ENCODE results near the gene HSD11B2.

DNA sequence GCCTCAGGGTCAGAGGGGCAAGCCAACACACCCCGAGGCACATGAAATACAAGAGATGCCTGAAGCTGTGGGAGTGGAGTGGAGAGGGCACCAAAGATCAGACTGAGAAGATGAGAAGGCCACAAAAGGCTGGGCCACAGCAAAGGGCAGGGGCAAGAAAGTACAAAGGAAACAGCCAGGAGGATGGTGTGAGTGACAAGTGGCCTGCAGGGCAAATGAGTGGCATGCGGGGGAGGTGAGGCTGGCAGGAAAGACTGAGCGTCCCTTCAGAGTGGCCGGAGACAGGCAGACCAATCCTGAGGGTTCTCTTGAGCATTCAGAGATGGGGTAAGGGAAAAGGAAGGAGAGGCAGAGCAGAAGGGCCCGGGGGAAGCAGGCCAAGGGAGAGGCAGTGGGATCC, 23.2 kb downstream of the HSD11B2 start:
- TF ChIP-seq, protein P1, sequence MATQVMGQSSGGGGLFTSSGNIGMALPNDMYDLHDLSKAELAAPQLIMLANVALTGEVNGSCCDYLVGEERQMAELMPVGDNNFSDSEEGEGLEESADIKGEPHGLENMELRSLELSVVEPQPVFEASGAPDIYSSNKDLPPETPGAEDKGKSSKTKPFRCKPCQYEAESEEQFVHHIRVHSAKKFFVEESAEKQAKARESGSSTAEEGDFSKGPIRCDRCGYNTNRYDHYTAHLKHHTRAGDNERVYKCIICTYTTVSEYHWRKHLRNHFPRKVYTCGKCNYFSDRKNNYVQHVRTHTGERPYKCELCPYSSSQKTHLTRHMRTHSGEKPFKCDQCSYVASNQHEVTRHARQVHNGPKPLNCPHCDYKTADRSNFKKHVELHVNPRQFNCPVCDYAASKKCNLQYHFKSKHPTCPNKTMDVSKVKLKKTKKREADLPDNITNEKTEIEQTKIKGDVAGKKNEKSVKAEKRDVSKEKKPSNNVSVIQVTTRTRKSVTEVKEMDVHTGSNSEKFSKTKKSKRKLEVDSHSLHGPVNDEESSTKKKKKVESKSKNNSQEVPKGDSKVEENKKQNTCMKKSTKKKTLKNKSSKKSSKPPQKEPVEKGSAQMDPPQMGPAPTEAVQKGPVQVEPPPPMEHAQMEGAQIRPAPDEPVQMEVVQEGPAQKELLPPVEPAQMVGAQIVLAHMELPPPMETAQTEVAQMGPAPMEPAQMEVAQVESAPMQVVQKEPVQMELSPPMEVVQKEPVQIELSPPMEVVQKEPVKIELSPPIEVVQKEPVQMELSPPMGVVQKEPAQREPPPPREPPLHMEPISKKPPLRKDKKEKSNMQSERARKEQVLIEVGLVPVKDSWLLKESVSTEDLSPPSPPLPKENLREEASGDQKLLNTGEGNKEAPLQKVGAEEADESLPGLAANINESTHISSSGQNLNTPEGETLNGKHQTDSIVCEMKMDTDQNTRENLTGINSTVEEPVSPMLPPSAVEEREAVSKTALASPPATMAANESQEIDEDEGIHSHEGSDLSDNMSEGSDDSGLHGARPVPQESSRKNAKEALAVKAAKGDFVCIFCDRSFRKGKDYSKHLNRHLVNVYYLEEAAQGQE (IDR thresholded peaks at IDR 0.05; ENCODE audit: low read depth, low read length) = no peak
- TF ChIP-seq EZH2 (IDR thresholded peaks at IDR 0.05; ENCODE audit: borderline replicate concordance, control insufficient read depth, low read depth, low read length) = no peak
- no peak for TF ChIP-seq NR2F1 (conservative IDR thresholded peaks at IDR 0.05)
- TF ChIP-seq, protein P2, sequence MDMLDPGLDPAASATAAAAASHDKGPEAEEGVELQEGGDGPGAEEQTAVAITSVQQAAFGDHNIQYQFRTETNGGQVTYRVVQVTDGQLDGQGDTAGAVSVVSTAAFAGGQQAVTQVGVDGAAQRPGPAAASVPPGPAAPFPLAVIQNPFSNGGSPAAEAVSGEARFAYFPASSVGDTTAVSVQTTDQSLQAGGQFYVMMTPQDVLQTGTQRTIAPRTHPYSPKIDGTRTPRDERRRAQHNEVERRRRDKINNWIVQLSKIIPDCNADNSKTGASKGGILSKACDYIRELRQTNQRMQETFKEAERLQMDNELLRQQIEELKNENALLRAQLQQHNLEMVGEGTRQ (IDR thresholded peaks at IDR 0.05; ENCODE audit: borderline replicate concordance, low read depth, low read length) = no peak
- TF ChIP-seq HDAC2 (IDR thresholded peaks at IDR 0.05) = no peak
- TF ChIP-seq, protein P3, sequence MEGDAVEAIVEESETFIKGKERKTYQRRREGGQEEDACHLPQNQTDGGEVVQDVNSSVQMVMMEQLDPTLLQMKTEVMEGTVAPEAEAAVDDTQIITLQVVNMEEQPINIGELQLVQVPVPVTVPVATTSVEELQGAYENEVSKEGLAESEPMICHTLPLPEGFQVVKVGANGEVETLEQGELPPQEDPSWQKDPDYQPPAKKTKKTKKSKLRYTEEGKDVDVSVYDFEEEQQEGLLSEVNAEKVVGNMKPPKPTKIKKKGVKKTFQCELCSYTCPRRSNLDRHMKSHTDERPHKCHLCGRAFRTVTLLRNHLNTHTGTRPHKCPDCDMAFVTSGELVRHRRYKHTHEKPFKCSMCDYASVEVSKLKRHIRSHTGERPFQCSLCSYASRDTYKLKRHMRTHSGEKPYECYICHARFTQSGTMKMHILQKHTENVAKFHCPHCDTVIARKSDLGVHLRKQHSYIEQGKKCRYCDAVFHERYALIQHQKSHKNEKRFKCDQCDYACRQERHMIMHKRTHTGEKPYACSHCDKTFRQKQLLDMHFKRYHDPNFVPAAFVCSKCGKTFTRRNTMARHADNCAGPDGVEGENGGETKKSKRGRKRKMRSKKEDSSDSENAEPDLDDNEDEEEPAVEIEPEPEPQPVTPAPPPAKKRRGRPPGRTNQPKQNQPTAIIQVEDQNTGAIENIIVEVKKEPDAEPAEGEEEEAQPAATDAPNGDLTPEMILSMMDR (IDR thresholded peaks at IDR 0.05 in 2 of 3, conservative IDR thresholded peaks at IDR 0.05 in 1 of 3; ENCODE audit: control insufficient read depth in 2 of 3, extremely low read depth in 1 of 3, insufficient read depth in 1 of 3, low read depth in 3 of 3, low read length in 3 of 3) = no peak
- no peak for TF ChIP-seq TAF1 (IDR thresholded peaks at IDR 0.05; ENCODE audit: borderline replicate concordance, low read depth, low read length)
- no peak for TF ChIP-seq NFIC (IDR thresholded peaks at IDR 0.05; ENCODE audit: low read depth, low read length)
- TF ChIP-seq, protein P4, sequence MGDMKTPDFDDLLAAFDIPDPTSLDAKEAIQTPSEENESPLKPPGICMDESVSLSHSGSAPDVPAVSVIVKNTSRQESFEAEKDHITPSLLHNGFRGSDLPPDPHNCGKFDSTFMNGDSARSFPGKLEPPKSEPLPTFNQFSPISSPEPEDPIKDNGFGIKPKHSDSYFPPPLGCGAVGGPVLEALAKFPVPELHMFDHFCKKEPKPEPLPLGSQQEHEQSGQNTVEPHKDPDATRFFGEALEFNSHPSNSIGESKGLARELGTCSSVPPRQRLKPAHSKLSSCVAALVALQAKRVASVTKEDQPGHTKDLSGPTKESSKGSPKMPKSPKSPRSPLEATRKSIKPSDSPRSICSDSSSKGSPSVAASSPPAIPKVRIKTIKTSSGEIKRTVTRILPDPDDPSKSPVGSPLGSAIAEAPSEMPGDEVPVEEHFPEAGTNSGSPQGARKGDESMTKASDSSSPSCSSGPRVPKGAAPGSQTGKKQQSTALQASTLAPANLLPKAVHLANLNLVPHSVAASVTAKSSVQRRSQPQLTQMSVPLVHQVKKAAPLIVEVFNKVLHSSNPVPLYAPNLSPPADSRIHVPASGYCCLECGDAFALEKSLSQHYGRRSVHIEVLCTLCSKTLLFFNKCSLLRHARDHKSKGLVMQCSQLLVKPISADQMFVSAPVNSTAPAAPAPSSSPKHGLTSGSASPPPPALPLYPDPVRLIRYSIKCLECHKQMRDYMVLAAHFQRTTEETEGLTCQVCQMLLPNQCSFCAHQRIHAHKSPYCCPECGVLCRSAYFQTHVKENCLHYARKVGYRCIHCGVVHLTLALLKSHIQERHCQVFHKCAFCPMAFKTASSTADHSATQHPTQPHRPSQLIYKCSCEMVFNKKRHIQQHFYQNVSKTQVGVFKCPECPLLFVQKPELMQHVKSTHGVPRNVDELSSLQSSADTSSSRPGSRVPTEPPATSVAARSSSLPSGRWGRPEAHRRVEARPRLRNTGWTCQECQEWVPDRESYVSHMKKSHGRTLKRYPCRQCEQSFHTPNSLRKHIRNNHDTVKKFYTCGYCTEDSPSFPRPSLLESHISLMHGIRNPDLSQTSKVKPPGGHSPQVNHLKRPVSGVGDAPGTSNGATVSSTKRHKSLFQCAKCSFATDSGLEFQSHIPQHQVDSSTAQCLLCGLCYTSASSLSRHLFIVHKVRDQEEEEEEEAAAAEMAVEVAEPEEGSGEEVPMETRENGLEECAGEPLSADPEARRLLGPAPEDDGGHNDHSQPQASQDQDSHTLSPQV (IDR thresholded peaks at IDR 0.05) = no peak
